Motor neuron (in vitro differentiated cells): ENCODE measurements around the gene NT5DC3. TPM values are rescaled to one million over a fixed set of nuclear protein-coding genes. Genes with fewer than 3 reads are reported as not detected.

Source experiments
- ATAC-seq, 8 experiments: fragments of 200-7000 bp; cut with Tn5 transposase; replicated peaks in 6 of 8; 2 replicates each; pipeline ENCODE4 v1.8.0; 2021; ENCODE audit warnings: mild to moderate bottlenecking in 8 of 8, moderate library complexity in 8 of 8
- H3K27ac ChIP-seq, 2 donors: fragments of 250-450 bp; sonication (Bioruptor Pico); 2 replicates each; pipeline ENCODE4 v1.9.0; 2021; ENCODE audit warnings: antibody characterized with exemption in 2 of 2, mild to moderate bottlenecking in 2 of 2, moderate library complexity in 1 of 2
- H3K4me1 ChIP-seq, 2 donors: fragments of 250-450 bp; sonication (Bioruptor Pico); replicated peaks in 1 of 2; 2 replicates each; pipeline ENCODE4 v1.6.1; 2021; ENCODE audit warnings: antibody characterized with exemption in 2 of 2, mild to moderate bottlenecking in 2 of 2, moderate library complexity in 1 of 2
- H3K4me3 ChIP-seq, 5 donors: fragments of 250-450 bp; sonication (Bioruptor Pico); 2 replicates each; pipeline ENCODE4 v1.9.0; 2021; ENCODE audit warnings: antibody characterized with exemption in 5 of 5, mild to moderate bottlenecking in 5 of 5, moderate library complexity in 4 of 5
- WGBS, 10 experiments: fragments of 450-650 bp; shearing (Covaris generic); methylation state at CpG; one replicate each; pipeline ENCODE4 v1.0.0; 2022; 5-methylcytosine and 5-hydroxymethylcytosine counted together
- in situ Hi-C, 9 experiments: fragments of 400-800 bp; cut with MboI; loops; one replicate each; pipeline ENCODE4 v1.15.0; 2021; ENCODE audit warnings: low sequenced_read_pairs in 9 of 9, low pct_unique_long_range_greater_than_20kb in 2 of 9; ENCODE audit not compliant: unreplicated experiment in 9 of 9
- total RNA-seq, 8 experiments: library from RNA; unstranded; fragments of 300-600 nt; gene quantifications; 2 replicates each; pipeline versions ENCODE4 v1.2.3 to v1.2.4, GENCODE V29; 2022

The NT5DC3 gene
- total RNA-seq, 8 experiments from 2014 or later: 1.0 to 7.5 (median 3.3) TPM

DNA sequence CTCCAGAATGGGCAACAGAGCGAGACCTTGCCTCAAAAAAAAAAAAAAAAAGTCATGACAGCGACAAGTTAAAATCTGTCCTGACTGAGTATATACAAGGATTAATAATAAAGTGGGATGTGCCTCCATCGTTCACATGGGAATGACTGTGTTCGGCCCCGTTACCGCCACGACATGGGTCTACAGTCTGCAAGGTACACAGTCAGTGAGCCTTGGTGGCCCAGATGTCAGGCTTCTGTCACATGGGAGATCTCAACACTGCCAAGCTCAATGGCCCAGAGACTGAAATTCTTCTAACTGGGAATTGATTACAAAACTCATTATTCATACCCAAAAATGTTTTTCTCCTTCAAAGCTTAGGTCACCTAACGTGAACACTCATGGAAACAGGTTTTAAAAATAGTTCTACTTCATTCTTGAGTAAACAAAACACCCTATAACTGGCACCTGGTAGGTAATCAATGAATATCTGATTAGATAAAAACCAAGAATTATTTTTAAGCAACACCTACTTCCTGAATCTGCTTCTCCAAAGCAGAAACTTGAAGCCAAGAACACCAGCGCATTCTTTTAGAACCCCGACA lies 66.0 kb downstream of the NT5DC3 start:
- Histone ChIP-seq H3K4me3 (no peak overlapping the region), H3K27ac (no peak overlapping the region), H3K4me1 (no peaks in the 10 kb centered on the region)
- no peak for ATAC-seq
- in situ Hi-C loops: no loop called here
- 82 to 100% (median 93%) methylated on average over 1 to 9 of the region's 10 CpGs; no CpG with 5 or more reads in 2 of the 10 experiments for WGBS, 10 experiments

DNA sequence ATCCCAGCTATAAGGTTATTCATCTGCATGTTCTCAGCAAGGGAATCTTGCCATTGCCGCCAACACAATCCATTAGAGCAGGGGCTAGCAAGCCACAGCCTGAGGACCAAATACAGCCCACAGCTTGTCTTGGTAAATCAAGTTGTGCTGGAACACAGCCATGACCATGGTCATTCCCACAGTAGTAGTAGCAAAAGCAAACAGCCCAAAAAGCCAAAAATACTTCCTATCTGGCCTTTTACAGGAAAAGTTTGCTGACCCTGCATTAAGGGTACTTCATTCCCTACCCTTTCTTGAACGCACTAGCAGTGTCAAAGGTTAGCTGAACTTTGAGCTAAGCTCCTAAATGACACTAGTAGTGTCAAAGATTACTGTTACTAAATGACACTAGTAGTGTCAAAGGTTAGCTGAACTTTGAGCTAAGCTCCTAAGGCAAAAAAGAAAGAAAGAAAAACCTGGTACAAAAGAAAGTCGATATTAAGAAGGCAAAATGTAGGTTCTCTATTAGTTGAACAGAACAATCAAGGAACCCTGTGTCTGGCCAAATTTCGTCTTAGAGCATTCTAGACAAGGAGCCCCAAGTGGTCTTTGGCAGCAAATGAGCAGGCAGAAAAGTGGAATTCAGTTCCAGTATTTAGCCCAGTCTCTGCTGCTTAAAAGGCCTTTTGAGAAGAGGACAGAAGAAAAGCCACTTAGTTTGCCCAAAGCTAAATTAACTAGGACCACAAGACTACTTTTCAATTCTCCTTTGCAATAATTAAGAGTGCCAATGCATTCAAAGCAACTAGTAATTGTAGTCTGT lies 67.7 kb downstream of the NT5DC3 start:
- 43 to 100% (median 84%) methylated on average over 1 to 4 of the region's 4 CpGs for WGBS, 10 experiments
- no peak overlapping the region for H3K27ac ChIP-seq
- in situ Hi-C loops: no loop called here
- no peak overlapping the region for H3K4me3 ChIP-seq
- H3K4me1 ChIP-seq: no peaks in the 10 kb centered on the region
- no peak for ATAC-seq

DNA sequence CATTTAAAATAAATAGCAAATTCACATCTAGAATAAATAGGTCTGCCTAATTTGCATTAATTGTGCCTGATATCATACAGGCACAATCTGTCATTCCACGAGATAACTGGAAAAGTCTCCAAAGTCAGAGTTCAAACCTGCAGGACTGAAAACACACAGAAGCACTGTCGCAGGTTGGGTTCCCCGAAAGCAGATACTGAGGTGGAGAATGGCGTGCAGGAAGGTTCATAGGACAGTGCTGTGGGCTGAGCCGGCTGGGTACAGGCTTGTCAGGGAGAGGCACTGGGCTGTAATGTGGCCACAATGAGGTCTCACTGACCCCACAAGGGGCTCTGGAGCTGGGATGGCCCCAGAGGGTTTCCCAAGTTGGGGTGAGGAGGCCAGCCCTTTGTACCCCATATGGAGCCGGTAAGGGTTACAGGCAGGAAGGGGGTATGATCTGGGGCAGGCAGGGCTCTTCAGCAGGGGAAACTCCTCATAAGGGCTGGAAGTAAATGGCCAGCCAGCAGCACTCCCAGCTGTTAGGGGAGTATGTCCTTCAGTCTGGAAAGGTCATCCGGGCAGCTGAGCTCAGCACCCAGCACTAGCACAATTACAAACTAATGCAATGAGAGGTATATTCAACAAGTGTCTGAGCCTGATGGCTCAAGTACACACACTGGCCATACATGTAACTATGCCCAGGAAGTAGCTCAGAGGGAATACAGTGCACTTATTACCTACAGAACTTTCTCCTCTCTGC lies 68.5 kb downstream of the NT5DC3 start:
- Histone ChIP-seq H3K4me3 (no peak overlapping the region), H3K4me1 (no peaks in the 10 kb centered on the region), H3K27ac (no peak overlapping the region)
- WGBS, 10 experiments: 60 to 100% (median 82%) methylated on average over 1 to 7 of the region's 7 CpGs; no CpG with 5 or more reads in 2 of the 10 experiments
- ATAC-seq: no peak
- in situ Hi-C loops: no loop called here

DNA sequence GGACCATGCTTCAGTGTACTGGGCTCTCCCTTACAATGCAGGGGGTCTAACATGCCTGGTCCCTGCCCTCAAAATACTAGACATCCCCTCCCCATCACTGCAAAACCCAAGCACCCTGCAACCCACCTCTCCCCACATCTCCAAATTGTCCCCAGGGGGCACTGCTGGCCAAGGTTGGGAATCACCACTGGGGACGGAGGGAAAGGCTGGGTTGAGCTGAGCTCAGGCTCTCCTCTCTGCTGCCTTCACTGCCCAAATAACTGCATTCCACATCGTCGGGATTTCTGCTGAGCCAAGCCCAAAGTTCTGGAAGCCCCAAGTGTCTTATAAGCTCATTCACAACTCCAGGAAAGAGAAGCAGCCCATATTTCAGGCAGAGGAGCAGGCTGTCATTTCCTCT lies 69.6 kb downstream of the NT5DC3 start:
- H3K4me1 ChIP-seq: no peaks in the 10 kb centered on the region
- no peak overlapping the region for H3K27ac ChIP-seq
- no peak overlapping the region for H3K4me3 ChIP-seq
- WGBS, 10 experiments: 0 to 45% (median 33%) methylated on average over 1 to 3 of the region's 3 CpGs; no CpG with 5 or more reads in 6 of the 10 experiments
- in situ Hi-C loops: no loop called here
- peak in 4 of 8 experiments; percentile 59 to 98 (median 95) for ATAC-seq

DNA sequence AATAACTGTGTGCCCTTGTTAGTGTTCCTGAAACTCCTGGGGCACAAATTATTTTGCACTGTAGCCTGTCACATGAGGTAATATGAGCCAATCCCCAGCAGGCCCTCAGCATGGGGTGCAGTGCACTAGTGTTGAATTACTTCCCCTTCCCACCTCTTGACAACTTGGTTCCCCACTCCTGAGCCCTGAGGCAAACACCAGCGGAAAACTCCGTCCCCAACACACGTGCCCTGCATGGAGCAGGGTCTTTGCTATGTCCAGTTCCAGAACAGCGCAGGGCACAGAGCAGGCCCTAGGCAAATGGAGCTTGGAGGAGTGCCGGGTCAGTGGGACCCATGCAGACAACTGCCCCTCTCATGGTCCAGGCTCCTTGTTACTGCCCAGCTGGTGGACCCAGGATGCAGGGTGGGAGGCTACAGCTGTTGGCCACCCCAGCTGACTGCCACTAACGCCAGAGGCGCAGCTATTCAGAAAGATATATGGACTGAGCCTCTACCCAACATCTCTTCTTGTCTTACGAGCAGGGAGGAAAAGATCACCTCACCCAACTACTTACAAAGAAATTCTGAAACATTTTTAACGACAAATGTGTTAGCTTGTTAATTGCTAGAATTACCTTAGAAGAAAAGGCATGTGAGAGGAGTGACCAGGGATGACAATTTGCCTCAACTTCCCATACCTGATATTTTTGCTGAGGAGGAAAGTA lies 71.6 kb downstream of the NT5DC3 start:
- 40 to 100% (median 100%) methylated on average over 1 to 8 of the region's 9 CpGs; no CpG with 5 or more reads in 1 of the 10 experiments for WGBS, 10 experiments
- no peak for ATAC-seq
- H3K4me1 ChIP-seq: no peaks in the 10 kb centered on the region
- H3K4me3 ChIP-seq: no peak overlapping the region
- no peak overlapping the region for H3K27ac ChIP-seq
- in situ Hi-C loops: no loop called here

DNA sequence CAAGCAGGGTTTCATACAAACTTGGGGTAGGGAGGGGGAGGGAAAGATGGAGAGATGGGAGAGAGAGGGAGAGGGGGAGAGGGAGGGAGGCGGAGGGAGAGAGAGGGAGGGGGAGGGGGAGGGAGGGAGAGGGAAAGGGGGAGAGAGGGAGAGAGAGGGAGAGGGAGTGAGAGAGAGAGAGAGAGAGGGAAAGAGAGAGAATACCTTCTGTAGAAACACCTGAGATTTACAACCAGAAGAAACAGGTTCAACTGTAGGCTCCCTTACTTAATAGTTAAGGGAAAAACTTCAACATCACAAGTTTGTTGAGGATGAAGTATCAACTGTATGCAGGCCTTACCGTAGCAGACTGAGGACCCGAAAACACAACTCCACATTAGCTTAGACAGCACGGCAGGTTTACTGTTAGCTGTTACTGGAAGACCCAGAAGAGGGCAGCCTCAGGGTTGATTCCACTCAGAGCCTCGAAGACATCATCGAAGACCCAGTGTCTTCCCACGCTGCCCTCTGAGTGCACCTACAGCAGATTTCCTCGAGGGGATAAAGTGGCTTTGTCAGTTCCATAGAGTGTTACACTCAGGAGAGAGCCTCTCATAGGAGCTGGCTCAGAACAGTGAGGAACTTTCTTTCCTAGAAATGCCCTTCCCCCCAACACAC lies 72.4 kb downstream of the NT5DC3 start:
- ATAC-seq: no peak
- WGBS, 10 experiments: 70 to 94% (median 87%) methylated on average over 2 to 5 of the region's 8 CpGs; no CpG with 5 or more reads in 3 of the 10 experiments
- Histone ChIP-seq H3K27ac (no peak overlapping the region), H3K4me1 (no peaks in the 10 kb centered on the region), H3K4me3 (no peak overlapping the region)
- in situ Hi-C loops: no loop called here

DNA sequence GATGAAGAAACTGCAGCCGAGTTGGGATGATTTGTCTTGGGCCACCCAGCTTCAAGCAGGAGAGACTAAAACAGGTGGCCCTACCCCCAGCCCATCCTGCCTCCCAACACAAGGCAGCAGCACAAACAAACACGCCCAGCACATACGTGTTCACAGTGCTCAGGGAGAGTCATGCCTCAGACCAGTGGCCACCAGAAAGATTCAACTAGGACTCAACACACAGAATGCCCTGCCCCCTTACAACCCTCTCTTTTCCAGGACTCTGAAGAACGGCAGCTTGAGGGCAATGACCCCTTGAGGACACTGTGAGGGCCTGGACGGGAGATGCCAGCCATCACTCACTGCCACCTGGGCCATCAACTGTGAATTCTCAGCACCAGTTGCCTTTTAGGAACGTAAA lies 75.0 kb downstream of the NT5DC3 start:
- WGBS, 10 experiments: 93 to 100% (median 100%) methylated on average over 1 to 5 of the region's 6 CpGs; no CpG with 5 or more reads in 5 of the 10 experiments
- in situ Hi-C loops: no loop called here
- Histone ChIP-seq H3K4me3 (no peak overlapping the region), H3K27ac (no peak overlapping the region), H3K4me1 (no peaks in the 10 kb centered on the region)
- ATAC-seq: no peak

DNA sequence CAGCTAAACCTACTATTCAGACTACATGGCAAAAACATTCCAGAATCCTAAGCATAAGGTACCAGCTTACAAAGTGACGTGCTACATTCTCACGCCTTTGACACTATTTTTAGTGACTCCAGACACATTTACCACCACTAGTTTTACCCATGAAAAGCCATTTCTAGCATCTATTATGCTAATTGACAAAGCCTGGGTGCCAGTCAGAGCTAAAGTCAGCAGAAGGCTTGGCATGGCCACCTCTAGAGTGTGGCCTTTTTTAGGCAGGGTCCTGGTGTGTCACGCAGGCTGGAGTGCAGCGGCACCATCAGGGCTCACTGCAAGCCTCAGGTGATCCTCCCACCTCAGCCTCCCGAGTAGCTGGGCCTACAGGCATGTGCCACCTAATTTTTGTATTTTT lies 75.7 kb downstream of the NT5DC3 start:
- in situ Hi-C loops: no loop called here
- no peaks in the 10 kb centered on the region for H3K4me1 ChIP-seq
- H3K27ac ChIP-seq: no peak overlapping the region
- no peak for ATAC-seq
- WGBS, 10 experiments: 60 to 100% (median 94%) methylated on average over 1 to 2 of the region's 5 CpGs; no CpG with 5 or more reads in 3 of the 10 experiments
- H3K4me3 ChIP-seq: no peak overlapping the region

DNA sequence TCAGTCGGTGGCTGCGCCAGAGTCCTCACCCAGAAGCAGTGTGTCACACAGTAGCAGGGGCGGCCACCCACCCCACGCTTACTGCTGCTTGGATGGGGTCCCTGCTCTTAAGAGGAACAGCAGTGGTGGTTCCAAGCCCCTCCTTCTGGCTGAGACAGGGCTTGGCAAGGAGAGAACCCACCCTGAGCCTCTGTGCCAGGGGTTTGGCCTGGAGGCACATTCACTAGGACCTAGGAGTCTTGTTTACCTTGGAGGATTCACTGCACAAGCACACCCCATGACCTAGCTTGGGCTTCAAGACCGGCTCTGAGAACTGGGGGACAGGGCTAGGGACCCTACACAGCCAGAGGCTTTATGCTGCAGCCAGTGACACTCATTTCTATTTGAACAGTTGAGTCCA lies 78.6 kb downstream of the NT5DC3 start:
- H3K4me3 ChIP-seq: no peak overlapping the region
- ATAC-seq: no peak
- H3K4me1 ChIP-seq: no peaks in the 10 kb centered on the region
- no peak overlapping the region for H3K27ac ChIP-seq
- WGBS, 10 experiments: 0 to 100% (median 89%) methylated on average over 1 to 3 of the region's 5 CpGs; no CpG with 5 or more reads in 3 of the 10 experiments
- in situ Hi-C loops: no loop called here

DNA sequence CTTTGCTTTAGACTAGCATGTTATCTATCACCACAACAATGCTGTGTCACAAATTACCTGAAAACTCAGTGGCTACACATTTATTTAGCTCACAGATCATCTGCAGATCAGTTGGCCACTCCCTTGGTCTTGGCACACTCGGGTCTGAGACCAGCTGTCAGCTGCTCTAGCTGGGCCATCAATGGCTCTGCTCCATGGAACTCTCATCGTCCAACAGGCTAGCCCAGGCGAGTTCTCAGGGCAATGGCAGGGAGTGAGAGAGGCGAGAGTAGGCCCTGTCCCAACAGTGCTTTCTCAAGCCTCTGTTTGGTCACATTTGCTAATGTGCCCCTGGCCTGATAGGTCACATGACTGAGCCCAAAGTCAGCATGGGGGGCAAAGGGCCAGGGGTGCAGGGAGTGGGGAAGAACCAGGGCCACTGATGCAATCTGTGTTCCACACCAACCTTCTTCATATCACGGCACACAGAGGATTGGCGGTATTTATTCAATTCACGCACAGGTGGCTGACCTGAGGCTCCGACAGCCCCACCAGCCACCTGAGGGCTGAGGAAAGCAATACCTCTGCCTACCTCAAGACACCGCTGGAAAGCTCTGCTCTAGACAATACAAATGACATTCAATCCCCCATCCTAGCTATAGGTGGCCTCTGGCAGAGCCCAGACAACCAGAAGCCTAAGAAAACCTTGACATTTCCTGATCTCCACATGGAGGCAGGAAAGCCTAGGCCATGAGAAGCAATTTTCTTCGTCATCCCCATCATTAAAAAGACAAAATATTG lies 82.5 kb downstream of the NT5DC3 start:
- Histone ChIP-seq H3K4me3 (no peak overlapping the region), H3K4me1 (no peaks in the 10 kb centered on the region), H3K27ac (no peak overlapping the region)
- in situ Hi-C loops: no loop called here
- ATAC-seq: no peak
- WGBS, 10 experiments: 60 to 100% (median 91%) methylated on average over 1 to 8 of the region's 10 CpGs; no CpG with 5 or more reads in 2 of the 10 experiments

DNA sequence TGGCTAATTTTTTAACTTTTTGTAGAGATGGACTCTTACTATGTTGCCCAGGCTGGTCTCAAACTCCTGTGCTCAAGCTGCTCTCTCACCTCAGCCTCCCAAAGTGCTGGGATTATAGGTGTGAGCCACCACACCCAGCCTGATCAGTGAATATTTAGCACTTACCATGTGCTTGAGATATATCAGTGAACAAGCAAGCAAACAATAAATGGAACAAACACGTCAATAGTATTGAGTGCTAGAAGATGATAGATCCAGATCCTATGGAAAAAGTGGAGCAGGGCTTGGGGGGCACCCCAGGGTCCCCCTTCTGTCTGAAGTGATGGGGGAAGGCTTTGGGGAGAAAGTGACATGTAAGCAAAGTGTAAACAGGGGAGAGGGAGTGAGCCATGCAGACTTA lies 83.8 kb downstream of the NT5DC3 start:
- 50 to 100% (median 100%) methylated on average over 1 of the region's 1 CpG; no CpG with 5 or more reads in 5 of the 10 experiments for WGBS, 10 experiments
- Histone ChIP-seq H3K27ac (no peak overlapping the region), H3K4me1 (no peaks in the 10 kb centered on the region), H3K4me3 (no peak overlapping the region)
- ATAC-seq: no peak
- in situ Hi-C loops: no loop called here

DNA sequence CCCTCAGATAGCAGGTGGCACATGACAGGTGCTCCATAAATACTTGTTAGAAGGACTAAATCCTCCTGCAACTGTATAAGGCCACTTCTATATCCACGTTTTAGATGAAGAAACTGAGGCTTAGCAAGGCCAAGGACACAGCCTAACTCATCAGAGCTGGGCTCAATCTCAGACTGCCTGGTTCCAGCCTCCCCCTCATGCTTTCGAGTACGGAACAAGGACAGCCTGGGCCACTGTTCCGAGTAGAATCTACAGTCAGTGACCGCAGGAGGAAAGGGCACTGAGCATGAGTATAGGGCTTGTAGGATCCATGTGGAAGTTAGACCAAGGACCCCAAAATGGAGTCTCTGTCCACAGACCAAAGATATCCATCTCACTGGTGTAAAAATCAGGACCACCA lies 84.6 kb downstream of the NT5DC3 start:
- ATAC-seq: no peak
- no peak overlapping the region for H3K27ac ChIP-seq
- in situ Hi-C loops: no loop called here
- no peak overlapping the region for H3K4me3 ChIP-seq
- no peaks in the 10 kb centered on the region for H3K4me1 ChIP-seq
- 40 to 100% (median 91%) methylated on average over 1 to 4 of the region's 5 CpGs; no CpG with 5 or more reads in 1 of the 10 experiments for WGBS, 10 experiments
